Activated CD4-positive, alpha-beta T cell treated with anti-CD3 and anti-CD28 coated beads for 36 hours (primary cell): ENCODE data around the gene TXNDC9. TPM values are rescaled to one million over a fixed set of nuclear protein-coding genes. Genes with fewer than 3 reads are reported as not detected.
"Not testable (repeated sequence)": the region's sequence is repeated elsewhere in the genome, so short reads cannot be mapped to it uniquely, and the experiment has no call there.

ENCODE experiments used
- ATAC-seq: fragments of 200-7000 bp; cut with Tn5 transposase; one replicate; pipeline ENCODE4 v1.10.0; 2021; ENCODE audit warnings: mild to moderate bottlenecking, moderate library complexity
- CTCF ChIA-PET: fragments of 350-600 bp; sonication (Branson Sonifier 250); formaldehyde crosslinking; loops from one replicate; lab custom pipeline; 2021; ENCODE audit warnings: antibody characterized with exemption; lab: Charles Lee
- POLR2A ChIA-PET: fragments of 350-600 bp; sonication (Branson Sonifier 250); formaldehyde crosslinking; loops from one replicate; lab custom pipeline; 2021; ENCODE audit warnings: antibody characterized with exemption, inconsistent platforms; lab: Charles Lee
- DNase-seq: peaks from one replicate; pipeline ENCODE4 v3.0.0-alpha.2; 2020
- H3K27ac Mint-ChIP-seq: one replicate; pipeline ENCODE4 v1.8.0; 2021; ENCODE audit warnings: mixed read lengths
- H3K27me3 Mint-ChIP-seq: one replicate; pipeline ENCODE4 v1.8.0; 2021; ENCODE audit warnings: mixed read lengths
- H3K36me3 Mint-ChIP-seq: one replicate; pipeline ENCODE4 v1.8.0; 2021; ENCODE audit warnings: low read depth, mixed read lengths
- H3K4me1 Mint-ChIP-seq: one replicate; pipeline ENCODE4 v1.8.0; 2021; ENCODE audit warnings: mixed read lengths
- H3K4me3 Mint-ChIP-seq: one replicate; pipeline ENCODE4 v1.8.0; 2021; ENCODE audit warnings: mild to moderate bottlenecking, moderate library complexity, mixed read lengths
- H3K9me3 Mint-ChIP-seq: one replicate; pipeline ENCODE4 v1.8.0; 2021; ENCODE audit warnings: low read depth, mixed read lengths
- intact Hi-C, 2 experiments: fragments of 100-400 bp; cut with DNase I in 1 of 2; cut with micrococcal nuclease in 1 of 2; formaldehyde crosslinking; loops; one replicate each; pipeline versions ENCODE4 v1.14.2 to v1.15.1; 2022 to 2024; cut with DNase I, micrococcal nuclease
- total RNA-seq, 2 experiments: library from RNA; stranded (reverse); gene quantifications; one replicate each; pipeline ENCODE4 v1.2.3, GENCODE V29; 2021

Gene TXNDC9
- total RNA-seq, 2 experiments from 2014 or later, result 19.4 to 27.9 TPM

DNA sequence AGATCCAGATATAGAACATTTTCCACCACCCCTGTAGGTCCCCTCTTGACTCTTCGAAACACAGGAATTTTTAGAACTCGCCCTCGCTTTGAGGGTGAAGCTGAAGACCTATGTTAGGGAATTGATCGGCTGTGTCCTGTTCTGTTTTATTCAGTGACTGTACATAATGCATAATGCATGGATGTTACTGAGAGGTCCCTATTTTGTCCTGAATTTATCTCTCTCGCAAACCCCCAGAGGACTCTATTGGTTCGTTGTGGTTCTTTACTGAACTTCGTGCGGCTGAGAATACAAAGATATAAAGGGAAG, 625 bp upstream of the TXNDC9 start:
- ChIA-PET CTCF (interaction anchor here (0.9 to 3.0 kb wide), 6 partner anchors 11 to 196 kb away, joined by 3 to 11 read pairs (median 4); partner anchors contain the start of genes MITD1 and MRPL30), POLR2A (interaction anchor here (1.1 to 1.6 kb wide), 3 partner anchors 156 to 196 kb away, joined by 4 to 6 read pairs (median 4); partner anchors contain the start of genes LIPT1 and TSGA10)
- ATAC-seq (peak; percentile 21), DNase-seq (no peak)
- no peaks in the 10 kb centered on the region for H3K9me3 Mint-ChIP-seq
- H3K4me3 Mint-ChIP-seq, result no peak overlapping the region
- no peaks in the 10 kb centered on the region for H3K27me3 Mint-ChIP-seq
- intact Hi-C loops, result loop anchor here (1.0 to 10.0 kb wide), 16 partner anchors 41 to 1689 kb away; partner anchors contain the start of genes C2orf15 (in 2 of the 2), COA5 (in 2 of the 2), MITD1 (in 2 of the 2) and MRPL30 (in 2 of the 2)
- peaks cover 47% of the 10 kb centered on the region for H3K4me1 Mint-ChIP-seq
- no peak overlapping the region for H3K27ac Mint-ChIP-seq
- peaks cover 17% of the 10 kb centered on the region for H3K36me3 Mint-ChIP-seq

DNA sequence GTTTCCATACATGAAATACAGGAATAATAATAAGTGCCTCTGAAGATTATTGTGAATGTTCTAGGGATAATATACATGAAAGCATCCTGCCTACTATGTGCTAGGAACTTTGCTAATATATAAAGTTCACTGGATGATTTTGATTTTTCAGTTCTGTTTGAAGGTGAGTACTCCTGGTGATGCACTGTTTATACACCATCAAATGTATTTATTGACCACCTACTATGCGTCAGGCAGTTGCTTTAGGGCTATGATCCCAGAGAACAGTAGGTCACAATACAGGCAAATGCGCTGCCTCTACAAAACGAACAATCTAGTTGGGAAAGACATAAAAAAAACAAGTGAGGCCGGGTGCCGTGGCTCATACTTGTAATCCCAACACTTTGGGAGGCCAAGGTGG, 10.7 kb downstream of the TXNDC9 start:
- no peak for DNase-seq
- Mint-ChIP-seq H3K27me3 (no peaks in the 10 kb centered on the region), H3K4me3 (no peak overlapping the region), H3K4me1 (peaks cover 2% of the 10 kb centered on the region), H3K36me3 (peaks cover 43% of the 10 kb centered on the region), H3K27ac (no peak overlapping the region), H3K9me3 (no peaks in the 10 kb centered on the region)
- no peak for ATAC-seq
- ChIA-PET POLR2A (no interaction called here), CTCF (no interaction called here)
- intact Hi-C loops, result no loop called here

DNA sequence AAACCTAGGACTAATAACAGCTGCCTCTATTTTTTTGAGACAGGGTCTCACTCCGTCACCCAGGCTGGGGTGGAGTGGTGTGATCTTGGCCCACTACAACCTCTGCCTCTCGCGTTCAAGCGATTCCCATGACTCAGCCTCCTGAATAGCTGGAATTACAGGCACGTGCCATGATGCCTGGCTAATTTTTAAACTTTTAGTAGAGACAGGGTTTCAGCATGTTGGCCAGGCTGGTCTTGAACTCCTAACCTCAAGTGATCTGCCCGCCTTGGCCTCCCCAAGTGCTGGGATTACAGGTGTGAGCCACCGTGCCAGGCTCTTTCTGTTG, 18.3 kb downstream of the TXNDC9 start:
- ATAC-seq, H3K4me3 Mint-ChIP-seq, intact Hi-C loops, H3K9me3 Mint-ChIP-seq, H3K4me1 Mint-ChIP-seq, H3K27ac Mint-ChIP-seq, POLR2A ChIA-PET, DNase-seq, H3K27me3 Mint-ChIP-seq: not testable (repeated sequence)
- H3K36me3 Mint-ChIP-seq, result peaks cover 44% of the 10 kb centered on the region
- CTCF ChIA-PET, result interaction anchor here (0.7 kb wide), 2 partner anchors 165 to 231 kb away, joined by 3 read pairs; no protein-coding TSS in a partner anchor

DNA sequence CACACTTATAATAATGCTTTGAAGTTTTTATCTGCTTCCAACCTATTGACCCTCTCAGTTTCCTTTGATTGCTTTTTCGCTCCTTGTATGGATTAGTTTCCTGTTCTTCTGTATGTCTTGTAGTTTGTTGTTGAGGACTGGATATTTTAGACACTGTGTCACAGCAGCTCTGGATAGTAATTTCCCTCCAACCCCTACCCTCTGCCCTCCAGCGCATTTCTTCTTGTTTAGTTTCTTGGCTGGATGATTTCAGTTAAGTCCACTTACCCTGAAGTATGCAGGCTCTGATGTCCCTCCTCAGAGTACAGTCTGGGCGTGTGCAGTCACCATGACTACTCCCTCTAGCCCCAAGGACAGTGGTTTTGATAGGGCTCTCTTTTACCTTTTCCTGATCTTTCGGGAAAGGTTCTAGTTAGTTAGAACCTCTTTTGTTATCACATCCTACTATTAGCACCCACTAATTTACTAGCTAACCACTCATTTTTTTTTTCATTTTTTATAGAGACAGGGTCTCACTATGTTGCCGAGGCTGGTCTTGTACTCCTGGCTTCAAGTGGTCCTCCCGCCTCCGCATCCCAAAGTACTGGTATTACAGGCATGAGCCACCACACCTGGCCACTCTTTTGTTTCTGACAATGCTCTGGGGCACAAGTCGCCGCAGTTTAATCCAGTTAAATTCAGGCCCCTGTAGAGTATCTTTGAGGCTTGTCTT, 18.8 kb downstream of the TXNDC9 start:
- no peak for DNase-seq
- Mint-ChIP-seq H3K36me3 (peaks cover 44% of the 10 kb centered on the region), H3K9me3 (peaks cover 6% of the 10 kb centered on the region), H3K4me1 (no peaks in the 10 kb centered on the region), H3K27ac (no peak overlapping the region), H3K4me3 (no peak overlapping the region), H3K27me3 (no peaks in the 10 kb centered on the region)
- POLR2A ChIA-PET, result no interaction called here
- no peak for ATAC-seq
- intact Hi-C loops, result no loop called here
- CTCF ChIA-PET, result interaction anchor here (0.7 kb wide), 2 partner anchors 164 to 231 kb away, joined by 3 read pairs; no protein-coding TSS in a partner anchor

DNA sequence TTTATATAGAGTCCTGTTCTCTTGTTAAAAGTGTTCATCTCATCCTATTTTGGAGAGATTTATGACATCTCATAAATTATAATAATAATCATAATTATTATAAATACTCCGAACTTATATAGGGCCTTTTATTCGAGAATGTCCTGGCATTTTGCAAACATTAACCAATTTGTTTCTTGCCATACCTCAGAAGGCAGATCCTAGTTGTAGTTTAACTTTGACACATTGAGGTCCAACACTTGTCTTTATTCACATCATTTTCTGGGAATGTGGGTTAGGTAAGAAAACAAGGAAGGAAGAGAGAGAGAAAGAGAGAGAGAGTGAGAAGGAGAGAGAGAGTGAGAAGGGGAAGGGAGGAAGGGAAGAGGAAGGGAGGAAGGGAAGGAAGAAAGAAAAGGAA, 35.0 kb downstream of the TXNDC9 start, which contains the start of gene LYG1:
Gene LYG1 (minus strand): TSS at position 101 of the 400 bp plus-strand sequence. CDS start 5,527 bp downstream, outside the sequence.
- CTCF ChIA-PET, H3K4me3 Mint-ChIP-seq, ATAC-seq, H3K27me3 Mint-ChIP-seq, intact Hi-C loops, H3K27ac Mint-ChIP-seq, POLR2A ChIA-PET, DNase-seq, H3K9me3 Mint-ChIP-seq, H3K4me1 Mint-ChIP-seq: not testable (repeated sequence)
- peaks cover 10% of the 10 kb centered on the region for H3K36me3 Mint-ChIP-seq

DNA sequence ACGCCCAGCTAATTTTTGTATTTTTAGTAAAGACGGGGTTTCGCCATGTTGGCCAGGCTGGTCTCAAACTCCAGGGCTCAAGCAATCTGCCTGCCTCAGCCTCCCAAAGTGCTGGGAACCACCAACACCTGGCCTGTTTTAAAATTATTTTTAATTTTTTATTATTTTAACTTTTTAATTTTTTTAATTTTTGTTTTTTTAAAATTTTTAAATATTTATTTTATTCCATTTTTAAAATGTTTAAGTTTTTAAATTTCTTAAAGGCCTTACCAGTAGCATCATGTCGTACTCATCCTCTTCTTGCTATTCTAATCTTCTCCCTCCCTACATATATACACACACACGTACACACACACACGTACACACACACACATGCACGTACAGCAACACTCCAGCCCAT, 36.6 kb downstream of the TXNDC9 start:
- H3K9me3 Mint-ChIP-seq, result peaks cover 4% of the 10 kb centered on the region
- H3K4me1 Mint-ChIP-seq, result no peaks in the 10 kb centered on the region
- ChIA-PET CTCF (no interaction called here), POLR2A (no interaction called here)
- ATAC-seq (no peak), DNase-seq (no peak)
- H3K27ac Mint-ChIP-seq, result no peak overlapping the region
- H3K4me3 Mint-ChIP-seq, result no peak overlapping the region
- intact Hi-C loops, result no loop called here
- H3K27me3 Mint-ChIP-seq, result no peaks in the 10 kb centered on the region
- H3K36me3 Mint-ChIP-seq, result peaks cover 12% of the 10 kb centered on the region

DNA sequence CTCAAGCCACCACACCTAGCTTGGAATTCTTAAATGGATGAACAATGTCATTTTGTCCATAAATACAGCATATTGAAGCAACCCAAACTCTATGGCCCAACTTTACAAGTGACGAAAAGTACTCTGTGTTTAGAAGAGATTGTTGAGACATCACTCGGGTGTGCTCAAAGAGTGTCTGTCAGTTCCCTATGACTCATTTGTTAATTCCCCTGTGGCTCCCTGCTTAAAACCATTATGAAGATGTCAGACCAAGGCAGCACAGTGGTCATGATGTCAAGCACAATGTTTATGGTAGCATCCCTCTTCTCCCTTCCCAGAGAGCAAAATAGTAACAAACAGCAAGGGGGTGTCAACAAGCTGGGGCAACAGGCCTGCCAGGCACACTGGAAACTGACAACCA, 38.1 kb downstream of the TXNDC9 start:
- Mint-ChIP-seq H3K27me3 (no peaks in the 10 kb centered on the region), H3K9me3 (peaks cover 4% of the 10 kb centered on the region), H3K27ac (no peak overlapping the region), H3K4me3 (no peak overlapping the region), H3K36me3 (peaks cover 9% of the 10 kb centered on the region), H3K4me1 (no peaks in the 10 kb centered on the region)
- DNase-seq (no peak), ATAC-seq (no peak)
- POLR2A ChIA-PET, result no interaction called here
- intact Hi-C loops, result no loop called here
- CTCF ChIA-PET, result no interaction called here

DNA sequence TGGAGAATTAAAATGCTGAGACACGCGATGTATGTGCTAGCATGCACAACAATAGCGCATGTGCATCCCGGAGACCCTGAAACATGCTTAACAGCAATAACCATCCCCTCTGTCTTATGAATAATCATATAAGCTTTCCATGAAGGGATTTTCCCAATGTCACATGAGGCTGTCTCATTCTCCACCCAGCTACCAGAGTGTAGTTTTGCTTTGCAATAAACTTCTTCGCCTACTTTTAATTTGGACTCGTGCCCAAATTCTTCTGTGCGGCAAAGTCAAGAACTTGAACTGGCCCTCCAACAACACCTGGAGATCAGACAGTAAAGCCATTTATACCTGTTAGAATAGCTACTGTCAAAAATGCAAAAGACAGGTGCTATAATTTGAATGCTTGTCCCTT, 50.6 kb downstream of the TXNDC9 start:
- POLR2A ChIA-PET, result no interaction called here
- H3K27me3 Mint-ChIP-seq, result no peaks in the 10 kb centered on the region
- H3K9me3 Mint-ChIP-seq, result peaks cover under 1% of the 10 kb centered on the region
- intact Hi-C loops, result no loop called here
- ATAC-seq (no peak), DNase-seq (no peak)
- H3K27ac Mint-ChIP-seq, result no peak overlapping the region
- peaks cover 4% of the 10 kb centered on the region for H3K36me3 Mint-ChIP-seq
- CTCF ChIA-PET, result no interaction called here
- no peaks in the 10 kb centered on the region for H3K4me1 Mint-ChIP-seq
- H3K4me3 Mint-ChIP-seq, result no peak overlapping the region

DNA sequence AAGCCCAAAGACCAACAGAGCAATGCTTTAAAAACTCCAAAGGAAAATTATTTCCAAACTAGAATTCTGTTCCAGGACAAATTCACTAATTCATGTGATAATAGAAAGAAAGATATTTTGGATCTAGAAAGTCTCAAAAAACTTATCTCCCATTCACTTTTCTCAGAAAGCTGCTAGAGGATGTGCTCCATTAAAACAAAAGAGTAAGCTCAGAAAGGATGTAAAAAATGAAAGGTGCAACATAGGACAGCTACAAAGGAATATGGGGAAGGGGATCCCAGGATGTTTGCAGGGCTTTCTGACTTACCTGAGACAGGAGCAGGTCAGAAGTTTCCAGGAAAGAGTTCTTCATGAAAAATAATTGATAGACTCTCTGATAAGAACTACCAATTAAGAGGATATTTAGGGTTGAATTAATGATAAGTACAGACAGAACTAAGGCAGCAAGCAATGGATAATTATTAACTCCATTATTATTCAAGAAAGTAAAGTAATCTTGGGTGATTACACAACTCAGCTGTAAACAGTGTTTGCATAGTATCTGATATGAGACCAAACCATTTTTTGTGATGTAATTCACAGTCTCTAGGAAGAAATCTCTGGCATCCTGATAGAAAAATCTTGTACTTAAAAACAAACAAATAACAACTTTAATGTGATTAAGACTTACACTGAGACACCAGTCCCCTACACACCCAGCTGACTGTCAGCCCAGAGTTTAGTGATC, 56.0 kb downstream of the TXNDC9 start:
- H3K9me3 Mint-ChIP-seq, result peaks cover 8% of the 10 kb centered on the region

DNA sequence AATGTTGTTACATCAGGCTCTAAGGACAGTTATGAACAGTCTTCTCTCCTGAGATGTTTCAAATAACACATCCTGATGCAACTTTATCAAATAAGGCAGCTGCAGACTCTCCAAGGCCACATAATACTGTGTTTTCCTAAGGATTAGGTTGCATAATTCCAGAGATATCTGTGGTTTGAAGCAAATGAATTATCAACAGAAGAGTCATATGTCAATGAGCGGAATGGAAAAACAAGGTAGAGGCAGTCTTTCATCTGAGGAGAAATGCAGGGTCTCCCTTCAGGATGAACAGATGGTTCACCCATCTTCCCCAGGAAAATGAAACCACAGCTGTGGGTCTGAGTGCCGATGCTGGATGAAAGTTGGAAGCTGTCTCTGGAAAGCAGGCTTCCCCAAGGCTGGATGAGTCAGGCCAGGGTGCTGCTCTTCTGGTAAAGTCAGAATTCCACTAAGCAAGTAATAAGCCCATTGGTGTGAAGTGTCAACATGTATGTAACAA, 57.3 kb downstream of the TXNDC9 start:
- ChIA-PET POLR2A (no interaction called here), CTCF (interaction anchor here (0.6 kb wide), 1 partner anchor 1104 kb away, joined by 3 read pairs; no protein-coding TSS in a partner anchor)
- Mint-ChIP-seq H3K4me1 (no peaks in the 10 kb centered on the region), H3K36me3 (peaks cover 18% of the 10 kb centered on the region), H3K9me3 (peaks cover 8% of the 10 kb centered on the region), H3K4me3 (no peak overlapping the region), H3K27me3 (no peaks in the 10 kb centered on the region), H3K27ac (no peak overlapping the region)
- intact Hi-C loops, result no loop called here
- ATAC-seq (no peak), DNase-seq (no peak)

More for the DNA sequence above, 56.0 kb downstream of the TXNDC9 start:
- Mint-ChIP-seq H3K27ac (no peak overlapping the region), H3K4me3 (no peak overlapping the region), H3K36me3 (peaks cover 18% of the 10 kb centered on the region), H3K4me1 (no peaks in the 10 kb centered on the region), H3K27me3 (no peaks in the 10 kb centered on the region)
- DNase-seq (no peak), ATAC-seq (no peak)
- intact Hi-C loops, result no loop called here
- POLR2A ChIA-PET, result no interaction called here
- CTCF ChIA-PET, result no interaction called here

DNA sequence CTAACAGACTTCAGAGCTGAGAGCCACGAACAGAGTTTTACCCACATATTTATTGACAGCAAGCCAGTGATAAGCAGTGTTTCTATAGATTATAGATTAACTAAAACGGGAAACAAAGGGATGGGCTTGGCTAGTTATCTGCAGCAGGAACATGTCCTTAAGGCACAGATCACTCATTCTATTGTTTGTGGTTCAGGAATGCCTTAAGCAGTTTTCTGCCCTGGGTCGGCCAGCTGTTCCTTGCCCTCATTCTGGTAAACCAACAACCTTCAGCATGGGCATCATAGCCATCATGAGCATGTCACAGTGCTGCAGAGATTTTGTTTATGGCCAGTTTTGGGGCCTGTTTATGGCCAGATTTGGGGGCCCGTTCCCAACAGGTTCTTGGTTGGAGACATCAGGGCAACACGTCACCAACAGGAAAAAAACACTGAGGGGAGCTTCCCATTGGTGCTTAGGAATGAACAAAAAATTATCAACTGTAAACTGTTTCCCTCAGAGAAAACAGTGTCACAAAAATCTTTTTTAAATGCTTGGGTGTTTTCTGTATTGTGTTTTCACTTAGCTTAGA, 57.9 kb downstream of the TXNDC9 start:
- H3K36me3 Mint-ChIP-seq, result peaks cover 18% of the 10 kb centered on the region
- H3K27ac Mint-ChIP-seq, H3K27me3 Mint-ChIP-seq, H3K4me1 Mint-ChIP-seq, POLR2A ChIA-PET, H3K4me3 Mint-ChIP-seq, intact Hi-C loops, ATAC-seq, DNase-seq, H3K9me3 Mint-ChIP-seq: not testable (repeated sequence)
- CTCF ChIA-PET, result interaction anchor here (0.6 to 0.8 kb wide), 2 partner anchors 20 to 1104 kb away, joined by 3 to 4 read pairs; no protein-coding TSS in a partner anchor
